GM19467 (cell line): ENCODE results near the gene CHST1.

Experiments
- ATAC-seq: cut with Tn5 transposase; IDR thresholded peaks from one replicate; pipeline ENCODE4 v1.9.1; 2021; ENCODE audit warnings: mild to moderate bottlenecking, moderate library complexity; ENCODE audit not compliant: unreplicated experiment

The CHST1 gene

DNA sequence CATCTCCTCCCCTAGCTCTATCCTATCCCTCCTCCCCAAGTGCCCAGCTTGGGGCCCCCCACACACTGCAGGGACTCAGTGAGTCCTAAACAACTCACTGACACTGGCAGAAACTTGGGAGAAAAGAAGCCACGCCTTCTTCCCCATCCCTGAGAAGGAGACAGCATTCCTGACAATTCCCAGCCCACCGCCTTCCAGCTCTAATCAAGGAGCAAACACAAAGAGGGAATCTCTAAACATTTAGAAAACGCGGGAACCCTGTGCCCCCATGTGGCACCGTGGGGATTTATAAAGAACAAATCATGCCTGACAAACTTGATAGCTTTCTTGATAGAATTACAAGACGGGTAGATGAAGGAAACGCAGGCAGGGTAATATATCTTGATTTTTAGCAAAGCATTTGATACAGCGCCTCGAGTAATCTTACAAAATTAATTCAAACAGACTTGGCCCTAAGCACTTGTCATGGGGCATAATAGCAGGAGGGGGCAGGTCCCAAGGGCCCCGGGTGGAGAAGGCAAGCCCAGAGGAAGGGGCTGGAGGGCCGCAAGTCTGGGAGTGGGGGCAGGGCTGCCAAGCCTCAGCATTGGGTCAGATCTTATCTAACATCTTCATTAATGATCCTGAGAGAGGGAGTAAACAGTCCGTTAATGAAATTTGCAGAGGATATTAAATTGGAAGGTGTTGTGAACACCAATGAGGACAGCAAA, 4.5 kb downstream of the CHST1 start:
- ATAC-seq, result no peak

- ATAC-seq, result no peak
Measured at GRCh38 chr11:45659818-45660160, 5.6 kb downstream of the CHST1 start.

- ATAC-seq, result no peak
Measured at GRCh38 chr11:45659031-45659817, 6.2 kb downstream of the CHST1 start.

GRCh38 chr11:45658292-45658991, 7.0 kb downstream of the CHST1 start:
- ATAC-seq, result no peak

- ATAC-seq, result no peak
Measured at GRCh38 chr11:45657496-45658260, 7.7 kb downstream of the CHST1 start.

- ATAC-seq, result no peak
Measured at GRCh38 chr11:45655831-45656230, 9.6 kb downstream of the CHST1 start.

- ATAC-seq, result no peak
Measured at GRCh38 chr11:45655347-45655756, 10.1 kb downstream of the CHST1 start.

DNA sequence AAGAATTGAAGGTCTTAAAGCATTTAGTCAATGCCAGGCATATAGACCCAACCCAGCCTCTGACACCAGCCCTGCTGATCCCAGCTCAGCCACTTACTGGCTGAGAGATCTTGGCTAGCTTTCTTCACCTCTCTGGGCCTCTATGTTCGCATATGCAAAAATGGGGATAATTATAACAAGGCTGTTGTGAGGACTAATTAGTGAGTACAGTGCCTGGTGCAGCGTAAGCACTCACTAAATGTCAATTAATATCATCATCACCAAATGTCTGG, 10.5 kb downstream of the CHST1 start:
- ATAC-seq, result no peak

DNA sequence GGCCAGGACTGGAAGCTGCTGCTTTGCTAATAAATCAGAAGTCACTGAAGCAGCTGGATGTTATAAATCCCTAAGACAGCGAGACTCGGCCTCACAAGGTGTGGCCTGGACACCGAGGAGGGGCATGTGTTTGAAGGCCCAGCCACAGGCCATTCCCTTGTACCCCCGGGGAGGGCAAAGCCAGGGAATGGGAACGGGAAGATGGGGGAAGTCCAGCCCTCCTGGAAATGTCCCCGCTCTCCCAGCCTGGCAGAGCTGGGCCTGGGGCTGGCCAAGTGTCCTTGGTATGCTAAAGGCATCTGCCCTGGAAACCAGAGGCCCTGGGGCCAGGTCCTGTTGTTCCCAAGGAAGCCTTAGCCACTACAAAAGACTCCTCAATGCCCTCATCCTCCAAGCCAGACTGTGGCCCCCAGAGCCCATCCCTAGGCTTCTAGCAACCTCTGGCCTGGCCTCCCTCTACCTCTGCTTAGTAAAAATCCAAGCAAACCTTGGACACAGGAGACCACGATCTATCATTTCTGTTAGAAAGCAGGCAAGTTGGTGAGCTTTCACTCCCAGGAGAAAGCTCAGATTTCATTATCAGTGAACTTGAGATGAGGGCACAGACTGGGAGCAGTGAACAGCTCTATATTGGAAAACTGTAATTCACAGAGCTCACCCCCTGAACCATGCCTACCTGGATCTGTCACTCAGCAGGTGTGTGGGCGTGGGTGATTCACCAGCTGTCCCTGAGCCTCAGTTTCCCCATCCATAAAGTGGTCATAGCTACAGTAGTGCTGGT, 11.0 kb downstream of the CHST1 start:
- no peak for ATAC-seq

DNA sequence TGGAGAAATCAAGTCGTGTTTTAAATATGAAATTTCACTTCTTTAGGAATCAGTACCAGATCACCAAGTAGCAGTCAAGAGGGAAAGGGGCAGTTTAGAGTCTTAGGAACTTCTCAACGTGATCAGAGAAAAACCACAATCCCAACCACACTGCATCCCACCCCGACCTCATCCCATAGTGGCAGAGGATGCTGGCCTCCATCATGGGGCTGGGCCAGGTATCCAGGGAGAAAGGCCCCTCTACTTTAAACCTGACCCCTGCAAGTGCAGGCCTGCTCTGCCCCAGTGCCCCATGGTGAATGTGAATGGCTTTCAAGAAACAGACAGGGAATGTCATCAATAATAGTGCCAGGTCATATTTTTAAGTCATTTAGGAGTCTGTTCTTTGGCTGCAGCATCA, 12.1 kb downstream of the CHST1 start:
- ATAC-seq, result no peak

DNA sequence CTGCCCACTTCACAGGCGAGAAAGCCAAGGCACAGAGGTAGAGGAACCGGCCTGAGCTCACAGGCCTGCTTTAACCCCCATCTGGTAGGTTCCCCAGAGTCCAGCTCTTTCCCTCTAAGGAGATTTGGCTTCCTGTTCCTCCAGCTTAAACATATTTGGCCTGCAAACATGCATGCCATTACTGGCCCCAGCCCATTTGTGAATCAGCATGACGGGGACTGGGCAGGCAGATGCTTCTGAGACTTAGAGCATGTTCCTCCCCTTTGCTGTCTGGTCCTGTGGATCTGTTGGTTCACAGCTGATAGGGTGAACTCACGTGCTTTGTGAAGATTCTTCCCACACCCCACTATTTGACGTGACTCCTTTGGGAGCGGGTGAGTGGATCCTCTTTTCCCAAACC, 12.6 kb downstream of the CHST1 start:
- no peak for ATAC-seq

GRCh38 chr11:45651841-45652749, 13.3 kb downstream of the CHST1 start:
- ATAC-seq, result no peak

GRCh38 chr11:45651156-45651555, 14.3 kb downstream of the CHST1 start:
- no peak for ATAC-seq

DNA sequence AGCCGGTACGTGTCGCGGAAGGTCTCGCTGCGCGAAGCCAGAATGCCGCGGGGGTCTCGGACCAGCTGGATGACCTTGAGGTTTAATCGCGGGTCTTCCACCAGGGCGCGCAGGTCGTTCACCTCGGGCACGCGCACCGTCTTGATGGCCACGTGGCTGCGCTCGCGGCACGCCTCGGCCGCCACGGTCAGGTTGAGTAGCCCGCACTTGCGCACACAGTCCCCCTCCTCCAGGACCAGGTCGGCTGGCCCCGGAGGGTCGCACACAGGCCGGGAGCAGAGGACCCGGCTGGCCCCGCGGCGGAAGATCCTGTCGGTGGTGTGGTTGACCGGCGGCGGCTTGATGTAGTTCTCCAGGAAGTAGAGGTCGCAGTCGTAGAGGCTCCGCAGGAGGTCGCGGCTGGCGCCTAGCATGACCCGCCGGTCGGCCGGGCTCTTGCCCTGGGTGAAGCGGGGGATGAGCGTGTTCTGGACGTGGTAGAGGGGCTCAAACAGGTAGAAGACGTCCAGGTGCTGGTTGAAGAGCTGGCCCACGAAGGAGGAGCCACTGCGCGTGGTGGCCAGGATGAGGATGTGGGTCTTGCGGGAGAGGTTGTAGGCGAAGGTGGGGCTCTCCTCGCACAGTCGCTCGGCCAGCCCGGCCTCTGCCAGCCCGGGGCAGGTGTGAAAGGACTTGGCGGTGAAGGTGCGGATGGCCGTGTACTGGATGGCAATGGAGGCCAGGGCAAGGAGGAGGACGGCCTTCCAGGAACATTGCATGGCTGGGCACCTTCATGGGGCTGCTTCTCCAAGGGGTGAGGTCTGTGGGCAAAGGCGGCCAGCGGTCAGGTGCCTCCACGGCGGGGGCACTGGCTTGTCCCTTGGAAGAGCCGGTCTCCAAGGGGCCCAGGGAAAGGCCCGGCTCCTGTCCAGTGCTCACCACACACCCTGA, 15.0 kb downstream of the CHST1 start:
- ATAC-seq, result no peak

GRCh38 chr11:45649544-45650165, 15.8 kb downstream of the CHST1 start:
- ATAC-seq, result no peak

DNA sequence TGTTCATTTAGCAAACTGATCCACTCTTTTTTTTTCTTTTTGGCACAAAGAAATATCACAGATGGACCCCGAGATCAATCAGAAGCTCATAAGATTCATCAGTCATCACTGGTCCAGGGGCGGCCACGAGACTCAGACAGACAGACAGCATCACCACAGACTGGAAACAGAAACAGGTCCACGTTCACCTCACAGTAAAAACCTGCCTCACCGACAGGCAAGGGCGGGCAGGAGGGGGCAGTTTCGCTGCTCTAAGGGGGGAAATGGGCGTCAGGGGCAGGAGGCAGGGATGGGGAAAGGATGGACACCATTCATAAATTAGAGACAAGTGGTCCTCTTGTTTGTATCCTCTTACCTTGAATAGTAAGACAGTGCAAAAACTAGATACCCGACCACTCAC, 16.5 kb downstream of the CHST1 start:
- ATAC-seq, result no peak

DNA sequence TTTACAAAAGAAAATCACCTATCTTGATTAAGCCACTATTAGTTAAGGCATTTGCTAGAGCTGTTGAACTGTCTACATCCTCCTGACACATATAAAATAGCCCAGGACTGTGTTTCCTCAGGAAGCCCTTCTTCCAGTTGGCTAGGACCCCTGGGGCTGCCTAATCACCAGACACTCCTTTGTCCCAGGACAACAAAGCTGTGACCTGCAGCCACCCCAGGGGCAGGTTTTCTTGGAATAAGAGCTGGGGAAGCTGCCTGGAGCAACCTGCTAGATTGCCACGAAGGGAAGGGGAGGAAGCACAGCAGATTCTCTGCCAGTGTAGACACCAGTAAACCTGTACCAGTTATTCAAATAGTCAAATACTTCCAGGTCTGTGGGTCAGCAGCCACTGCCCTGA, 17.6 kb downstream of the CHST1 start:
- ATAC-seq, result no peak

DNA sequence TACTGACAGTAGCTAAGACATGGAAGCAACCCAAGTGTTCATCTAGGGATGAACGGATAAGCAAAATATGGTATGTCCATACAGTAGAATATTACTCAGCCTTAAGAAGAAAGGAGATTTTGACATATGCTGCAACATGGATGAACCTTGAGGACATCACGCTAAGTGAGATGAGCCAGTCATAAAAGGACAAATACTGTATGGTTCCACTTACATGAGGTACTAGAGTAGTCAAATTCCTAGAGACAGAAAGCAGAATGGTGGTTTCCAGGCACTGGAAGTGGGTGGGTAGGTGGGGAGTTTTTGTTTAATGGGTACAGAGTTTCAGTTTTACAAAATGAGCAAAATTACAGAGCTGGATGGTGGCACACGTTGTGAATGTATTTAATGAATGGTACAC, 18.1 kb downstream of the CHST1 start:
- no peak for ATAC-seq
